Measurements from ENCODE around the gene DTD1. TPM values are rescaled to one million over a fixed set of nuclear protein-coding genes. Genes with fewer than 3 reads are reported as not detected.

The DTD1 gene
- total RNA-seq, 3 donors from 2014 or later (not counting 1 experiment from before 2014, with no cell fraction given) = 23.4 to 28.4 (median 24.1) TPM

DNA sequence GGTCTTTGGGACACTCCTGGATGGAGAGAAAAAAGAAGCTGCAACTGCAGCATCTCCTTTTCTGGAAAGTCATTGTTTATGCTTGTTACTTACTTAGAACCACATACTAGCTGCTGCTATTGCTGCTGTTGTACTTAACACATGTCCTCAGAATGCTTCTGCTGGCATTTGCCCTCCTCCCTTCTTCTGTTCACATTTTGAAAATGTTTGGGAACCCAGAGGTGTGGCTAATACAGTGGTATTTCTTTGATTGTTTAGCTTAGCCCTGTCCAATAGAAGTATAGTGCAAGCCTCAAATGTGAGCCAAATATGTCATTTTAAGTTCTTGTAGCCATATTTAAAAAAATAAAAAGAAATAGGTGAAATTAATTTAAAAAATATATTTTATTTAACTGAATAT, 8.4 kb downstream of the DTD1 start:
- ATAC-seq (no peak), DNase-seq (no peak)
- H3K27ac Mint-ChIP-seq = no peak overlapping the region
- no peaks in the 10 kb centered on the region for H3K27me3 ChIP-seq (ENCODE audit: control insufficient read depth, insufficient read depth, low read length)
- peaks cover 9% of the 10 kb centered on the region for H3K36me3 ChIP-seq (ENCODE audit: control insufficient read depth, insufficient read depth, low read length)
- no peaks in the 10 kb centered on the region for H3K9me3 Mint-ChIP-seq
- no peak overlapping the region for H3K4me3 Mint-ChIP-seq
- TF ChIP-seq, protein P1, sequence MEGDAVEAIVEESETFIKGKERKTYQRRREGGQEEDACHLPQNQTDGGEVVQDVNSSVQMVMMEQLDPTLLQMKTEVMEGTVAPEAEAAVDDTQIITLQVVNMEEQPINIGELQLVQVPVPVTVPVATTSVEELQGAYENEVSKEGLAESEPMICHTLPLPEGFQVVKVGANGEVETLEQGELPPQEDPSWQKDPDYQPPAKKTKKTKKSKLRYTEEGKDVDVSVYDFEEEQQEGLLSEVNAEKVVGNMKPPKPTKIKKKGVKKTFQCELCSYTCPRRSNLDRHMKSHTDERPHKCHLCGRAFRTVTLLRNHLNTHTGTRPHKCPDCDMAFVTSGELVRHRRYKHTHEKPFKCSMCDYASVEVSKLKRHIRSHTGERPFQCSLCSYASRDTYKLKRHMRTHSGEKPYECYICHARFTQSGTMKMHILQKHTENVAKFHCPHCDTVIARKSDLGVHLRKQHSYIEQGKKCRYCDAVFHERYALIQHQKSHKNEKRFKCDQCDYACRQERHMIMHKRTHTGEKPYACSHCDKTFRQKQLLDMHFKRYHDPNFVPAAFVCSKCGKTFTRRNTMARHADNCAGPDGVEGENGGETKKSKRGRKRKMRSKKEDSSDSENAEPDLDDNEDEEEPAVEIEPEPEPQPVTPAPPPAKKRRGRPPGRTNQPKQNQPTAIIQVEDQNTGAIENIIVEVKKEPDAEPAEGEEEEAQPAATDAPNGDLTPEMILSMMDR (IDR thresholded peaks at IDR 0.05) = no peak
- intact Hi-C loops (cut with micrococcal nuclease) = no loop called here
- H3K36me3 Mint-ChIP-seq = peaks cover 10% of the 10 kb centered on the region
- H3K9me3 ChIP-seq (ENCODE audit: control insufficient read depth, insufficient read depth, low read length) = no peaks in the 10 kb centered on the region
- H3K4me3 ChIP-seq (ENCODE audit: low read length) = no peak overlapping the region
- no peaks in the 10 kb centered on the region for H3K4me1 ChIP-seq (ENCODE audit: control insufficient read depth, insufficient read depth, low read length)
- no peak overlapping the region for H3K27ac ChIP-seq (ENCODE audit: low read length)
- H3K27me3 Mint-ChIP-seq (ENCODE audit: low read depth in 2 of 2) = no peaks in the 10 kb centered on the region
- H3K4me1 Mint-ChIP-seq = peaks cover 0 to 5% of the 10 kb centered on the region in 2 donors

DNA sequence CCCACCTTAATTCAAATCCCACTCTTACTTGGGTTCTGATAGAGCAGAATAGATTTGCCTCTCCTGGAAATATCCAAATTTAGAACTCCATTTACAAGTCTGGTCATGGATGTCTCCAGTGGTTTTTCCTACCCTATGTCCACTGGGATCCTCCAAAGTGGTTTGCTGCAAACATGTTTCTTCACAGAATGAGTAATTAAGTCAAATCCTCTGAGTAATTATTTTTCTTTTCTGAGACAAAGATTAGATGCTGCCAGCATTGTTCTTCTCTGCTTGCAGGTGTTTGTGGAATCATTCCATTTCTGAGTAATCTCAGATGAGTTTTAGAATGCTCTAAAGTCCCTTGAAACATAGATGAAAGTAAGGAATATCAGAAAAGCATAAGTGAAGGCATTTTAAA, 21.9 kb downstream of the DTD1 start:
- no peak for ATAC-seq
- no peaks in the 10 kb centered on the region for H3K9me3 Mint-ChIP-seq

DNA sequence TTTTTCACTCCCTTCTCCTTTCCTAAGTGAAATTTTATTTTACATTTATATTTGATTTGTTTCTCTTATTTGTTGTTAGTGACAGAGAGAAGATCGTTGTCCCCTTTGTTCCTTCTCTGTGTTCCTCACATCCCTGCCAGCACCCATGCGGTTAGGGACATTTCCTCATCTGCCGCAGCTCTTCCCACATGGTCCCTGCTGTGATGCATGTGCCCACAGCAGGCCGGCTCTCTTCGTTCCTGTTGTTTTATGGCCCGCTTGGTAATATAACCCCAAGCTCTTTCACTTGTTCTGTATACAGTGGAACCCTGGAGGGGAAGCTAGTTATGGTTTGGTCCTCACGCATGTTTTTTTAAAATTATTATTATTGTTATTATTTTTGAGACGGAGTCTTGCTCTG, 23.6 kb downstream of the DTD1 start:
- H3K4me3 Mint-ChIP-seq = no peak overlapping the region
- DNase-seq (no peak), ATAC-seq (no peak)
- TF ChIP-seq, protein P1 (IDR thresholded peaks at IDR 0.05) = no peak
- Histone ChIP-seq H3K36me3 (ENCODE audit: control insufficient read depth, insufficient read depth, low read length) (peaks cover 1% of the 10 kb centered on the region), H3K27ac (ENCODE audit: low read length) (no peak overlapping the region), H3K4me3 (ENCODE audit: low read length) (no peak overlapping the region), H3K27me3 (ENCODE audit: control insufficient read depth, insufficient read depth, low read length) (no peaks in the 10 kb centered on the region), H3K4me1 (ENCODE audit: control insufficient read depth, insufficient read depth, low read length) (no peaks in the 10 kb centered on the region), H3K9me3 (ENCODE audit: control insufficient read depth, insufficient read depth, low read length) (no peaks in the 10 kb centered on the region)
- no peak overlapping the region for H3K27ac Mint-ChIP-seq
- intact Hi-C loops (cut with micrococcal nuclease) = no loop called here
- no peaks in the 10 kb centered on the region for H3K36me3 Mint-ChIP-seq
- 92% methylated on average over 7 of the region's 8 CpGs for WGBS (ENCODE audit: insufficient coverage)
- peaks cover 5 to 7% of the 10 kb centered on the region in 2 donors for H3K4me1 Mint-ChIP-seq
- no peaks in the 10 kb centered on the region for H3K9me3 Mint-ChIP-seq
- no peaks in the 10 kb centered on the region for H3K27me3 Mint-ChIP-seq (ENCODE audit: low read depth in 2 of 2)

More for the DNA sequence above, 21.9 kb downstream of the DTD1 start:
- Mint-ChIP-seq H3K27me3 (ENCODE audit: low read depth in 2 of 2) (no peaks in the 10 kb centered on the region), H3K4me3 (no peak overlapping the region), H3K4me1 (peaks cover 2 to 7% of the 10 kb centered on the region in 2 donors), H3K27ac (peak overlapping the region in 1 of 2 donors; percentile 29), H3K36me3 (no peaks in the 10 kb centered on the region)
- DNase-seq = no peak
- no peaks in the 10 kb centered on the region for H3K4me1 ChIP-seq (ENCODE audit: control insufficient read depth, insufficient read depth, low read length)
- TF ChIP-seq, protein P1 (IDR thresholded peaks at IDR 0.05) = no peak
- H3K9me3 ChIP-seq (ENCODE audit: control insufficient read depth, insufficient read depth, low read length) = no peaks in the 10 kb centered on the region
- H3K27me3 ChIP-seq (ENCODE audit: control insufficient read depth, insufficient read depth, low read length) = no peaks in the 10 kb centered on the region
- peaks cover 1% of the 10 kb centered on the region for H3K36me3 ChIP-seq (ENCODE audit: control insufficient read depth, insufficient read depth, low read length)
- H3K27ac ChIP-seq (ENCODE audit: low read length) = no peak overlapping the region
- H3K4me3 ChIP-seq (ENCODE audit: low read length) = no peak overlapping the region
- intact Hi-C loops (cut with micrococcal nuclease) = no loop called here

DNA sequence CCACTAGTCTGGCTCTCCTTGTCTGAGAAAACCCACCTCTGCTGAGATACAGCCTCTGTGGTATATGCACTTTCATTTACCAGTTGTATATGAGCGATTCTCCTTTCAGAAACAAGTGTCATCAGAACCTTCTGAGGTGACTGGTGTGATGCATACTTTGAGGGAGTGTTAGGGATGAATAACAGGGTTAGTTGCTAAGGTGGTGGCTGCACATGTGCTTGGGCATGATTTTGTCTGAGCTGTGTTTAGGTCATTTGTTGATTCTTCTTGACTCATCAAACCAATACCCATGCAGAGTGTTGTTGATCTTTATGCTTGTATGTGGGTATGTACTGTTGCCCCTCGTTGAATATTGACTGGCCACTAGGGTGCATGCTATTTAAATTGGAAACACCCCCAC, 25.7 kb downstream of the DTD1 start:
- H3K27me3 Mint-ChIP-seq (ENCODE audit: low read depth in 2 of 2) = no peaks in the 10 kb centered on the region
- H3K4me3 Mint-ChIP-seq = no peak overlapping the region
- WGBS (ENCODE audit: insufficient coverage) = 100% methylated on average over 1 of the region's 2 CpGs
- Histone ChIP-seq H3K9me3 (ENCODE audit: control insufficient read depth, insufficient read depth, low read length) (no peaks in the 10 kb centered on the region), H3K4me1 (ENCODE audit: control insufficient read depth, insufficient read depth, low read length) (no peaks in the 10 kb centered on the region), H3K4me3 (ENCODE audit: low read length) (no peak overlapping the region), H3K36me3 (ENCODE audit: control insufficient read depth, insufficient read depth, low read length) (peaks cover 4% of the 10 kb centered on the region), H3K27ac (ENCODE audit: low read length) (no peak overlapping the region), H3K27me3 (ENCODE audit: control insufficient read depth, insufficient read depth, low read length) (no peaks in the 10 kb centered on the region)
- intact Hi-C loops (cut with micrococcal nuclease) = no loop called here
- H3K9me3 Mint-ChIP-seq = no peaks in the 10 kb centered on the region
- no peak overlapping the region for H3K27ac Mint-ChIP-seq
- peaks cover 2 to 5% of the 10 kb centered on the region in 2 donors for H3K4me1 Mint-ChIP-seq
- H3K36me3 Mint-ChIP-seq = no peaks in the 10 kb centered on the region
- ATAC-seq (no peak), DNase-seq (no peak)
- TF ChIP-seq, protein P1 (IDR thresholded peaks at IDR 0.05) = no peak
